DMS 273 (cell line): Measurements from ENCODE around the gene ABI3BP.
A peak's percentile ranks its signal among the peaks of the same experiment; 100 is the strongest.

Source experiments
- DNase-seq: peaks from one replicate; lab custom pipeline; 2025; ENCODE audit not compliant: unreplicated experiment; lab: John Stamatoyannopoulos, UW

The ABI3BP gene

DNA sequence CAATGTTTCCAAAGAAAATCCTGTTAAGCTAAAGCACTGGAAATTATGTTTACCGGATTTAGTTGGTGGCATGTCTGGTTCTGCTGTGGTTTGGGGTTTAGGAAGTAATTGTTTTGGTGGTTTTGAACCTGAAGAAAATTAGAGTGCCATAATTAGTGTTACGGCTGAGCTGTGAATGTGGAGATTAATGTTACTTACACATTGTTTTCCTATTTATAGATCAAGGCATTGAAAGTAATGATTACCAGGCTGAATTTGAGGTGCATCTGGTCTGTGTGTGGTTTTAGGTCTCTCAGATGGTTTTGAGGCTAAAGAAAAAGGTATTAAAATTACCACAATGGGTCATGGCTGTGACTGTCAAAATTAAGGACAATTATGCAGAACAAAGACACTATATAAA is 155.1 kb downstream of the ABI3BP start:
- DNase-seq = no peak

DNA sequence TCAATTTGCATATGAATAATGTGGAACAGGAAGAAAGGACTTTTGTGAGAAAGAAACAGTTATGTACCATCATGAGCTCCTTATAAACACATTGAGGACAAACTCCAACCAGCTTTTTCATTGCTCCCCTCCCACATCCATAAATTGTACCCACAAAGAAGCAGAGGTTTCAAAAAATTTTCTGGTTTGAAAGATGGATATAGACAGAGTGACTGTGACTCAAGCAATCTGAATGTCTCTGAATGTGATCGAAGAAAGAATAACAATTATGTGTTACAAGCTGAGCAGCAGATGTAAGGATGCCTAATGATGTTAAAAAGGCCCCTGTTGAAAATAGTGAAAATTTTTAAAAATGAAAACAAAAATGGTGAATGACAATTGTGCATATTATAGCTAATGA is 156.6 kb downstream of the ABI3BP start:
- no peak for DNase-seq

DNA sequence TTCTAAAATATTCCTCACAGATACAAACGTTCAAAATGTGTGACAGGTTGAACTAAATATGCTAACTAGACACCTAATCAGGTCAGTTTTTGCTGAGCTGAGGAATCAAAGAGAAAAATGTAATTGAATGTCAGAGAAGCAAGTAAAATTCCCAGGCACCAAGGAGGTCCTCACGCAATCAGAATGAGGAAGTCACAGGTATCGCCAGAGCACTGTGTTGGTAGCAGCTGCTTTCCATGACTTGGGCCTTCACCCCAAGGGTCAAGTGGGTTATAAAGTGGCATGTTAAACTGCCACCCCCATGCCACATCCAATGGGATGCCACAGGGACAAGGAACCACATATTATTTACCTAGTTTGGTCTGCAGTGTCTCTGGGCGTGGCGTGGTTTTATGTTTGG is 158.9 kb downstream of the ABI3BP start:
- no peak for DNase-seq

DNA sequence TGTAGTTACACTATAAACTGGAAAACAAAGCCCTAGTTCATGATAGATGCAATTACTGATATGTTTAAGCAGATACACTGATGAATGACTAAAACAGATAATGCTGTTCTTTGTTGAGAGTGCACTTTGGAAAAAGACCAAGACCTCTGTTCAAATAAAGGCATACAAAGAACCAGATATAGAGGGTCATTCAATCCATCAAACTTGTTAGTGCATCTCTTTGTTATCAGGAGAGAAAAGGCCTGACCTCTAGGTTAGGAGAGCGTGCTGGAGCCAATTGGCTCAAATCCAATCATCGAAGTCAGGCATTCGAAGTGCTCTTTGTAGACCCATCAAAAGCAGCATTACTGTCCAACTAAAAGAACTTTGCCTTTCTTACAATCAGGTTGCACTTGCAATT is 159.7 kb downstream of the ABI3BP start:
- DNase-seq = no peak

DNA sequence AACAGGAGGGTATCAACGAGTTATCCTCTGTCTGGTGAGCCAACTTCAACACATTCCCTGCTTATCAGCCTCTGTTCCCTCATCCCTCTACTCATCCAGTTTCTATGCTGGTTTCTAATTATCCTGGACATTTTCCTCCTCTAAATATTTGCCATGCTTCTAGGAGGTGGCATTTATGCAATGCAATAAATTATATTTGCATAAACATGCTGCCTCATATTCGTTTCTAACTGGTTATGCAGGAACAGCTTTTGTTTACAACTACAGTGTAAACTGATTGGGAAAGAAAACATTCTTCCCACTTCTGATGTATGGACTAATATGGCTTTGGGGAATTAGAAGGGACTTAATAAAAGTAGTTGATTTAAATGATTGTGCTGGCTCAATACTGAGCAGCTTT is 161.6 kb downstream of the ABI3BP start:
- no peak for DNase-seq

DNA sequence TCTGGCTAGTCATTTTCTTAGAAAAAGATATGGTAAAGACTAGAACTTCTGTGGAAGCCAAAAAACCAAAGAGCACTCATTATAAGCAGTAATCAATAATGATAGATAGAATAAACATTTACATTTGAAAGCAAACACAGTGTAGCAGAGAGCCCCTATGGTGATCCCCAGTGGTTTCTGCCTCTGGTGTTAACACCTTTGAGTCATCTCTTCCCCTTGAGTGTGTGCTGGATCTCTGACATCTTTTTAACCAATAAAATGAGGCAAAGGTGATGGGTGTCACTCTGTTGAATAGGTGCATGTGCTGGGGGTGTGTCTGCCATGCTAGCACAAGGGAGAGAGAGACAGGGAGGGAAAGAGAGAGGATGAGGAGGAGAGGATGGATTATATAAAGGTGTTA is 162.3 kb downstream of the ABI3BP start:
- DNase-seq = no peak

DNA sequence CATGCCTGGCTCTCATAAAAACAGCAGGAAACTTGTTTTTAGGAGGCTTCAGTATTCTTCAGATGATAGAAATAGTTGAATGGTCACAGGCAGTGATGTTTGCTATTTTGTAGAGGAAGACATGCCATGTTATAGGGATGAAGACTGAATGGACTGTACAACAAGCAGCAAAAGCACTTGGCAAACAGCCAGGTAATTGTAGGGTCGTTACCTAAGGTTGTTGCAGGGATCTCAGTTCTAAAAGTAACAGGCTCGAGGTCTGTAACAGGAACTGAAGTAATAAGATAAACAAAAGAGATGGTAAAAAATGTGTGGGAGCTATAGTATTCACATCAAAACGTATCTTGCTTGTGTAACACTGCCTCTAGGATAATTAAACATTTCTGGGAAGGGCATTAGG is 167.6 kb downstream of the ABI3BP start:
- peak; percentile 26 for DNase-seq

DNA sequence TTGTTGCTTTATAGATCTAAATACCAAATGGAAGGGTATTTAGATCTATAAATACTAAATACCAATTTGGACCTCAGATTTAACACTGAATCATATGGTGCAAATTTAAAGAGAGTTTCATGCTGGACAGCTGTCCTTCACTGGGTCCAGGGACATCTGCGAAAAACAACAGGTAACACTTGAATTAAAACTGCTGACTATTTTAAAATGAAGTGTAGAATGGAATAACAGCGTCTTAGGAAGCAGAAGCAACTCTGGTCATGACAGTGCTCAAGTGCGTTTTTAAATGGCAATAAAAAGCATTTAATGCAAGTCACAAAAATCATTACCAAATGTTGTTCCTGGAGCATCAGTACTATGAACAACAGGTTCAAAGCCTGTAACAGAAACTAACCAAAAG is 177.6 kb downstream of the ABI3BP start:
- DNase-seq = no peak

DNA sequence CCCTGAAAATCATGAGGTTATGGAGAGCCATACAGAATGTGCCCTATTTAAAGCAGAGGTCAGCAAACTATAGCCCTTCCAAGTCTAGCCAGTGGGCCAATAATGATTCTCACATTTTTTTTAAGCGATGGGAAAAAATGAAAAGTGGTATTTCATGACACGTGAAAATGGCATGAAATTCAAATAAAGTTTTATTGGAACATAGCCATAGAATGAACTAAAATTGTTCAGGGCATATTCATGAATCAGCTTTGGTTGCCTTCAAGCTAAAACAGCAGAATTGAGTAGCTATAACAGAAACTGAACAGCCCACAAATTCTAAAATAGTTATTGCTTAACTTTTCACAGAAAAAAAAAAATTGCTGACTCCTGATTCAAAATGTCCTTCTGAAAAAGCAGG is 179.4 kb downstream of the ABI3BP start:
- no peak for DNase-seq

DNA sequence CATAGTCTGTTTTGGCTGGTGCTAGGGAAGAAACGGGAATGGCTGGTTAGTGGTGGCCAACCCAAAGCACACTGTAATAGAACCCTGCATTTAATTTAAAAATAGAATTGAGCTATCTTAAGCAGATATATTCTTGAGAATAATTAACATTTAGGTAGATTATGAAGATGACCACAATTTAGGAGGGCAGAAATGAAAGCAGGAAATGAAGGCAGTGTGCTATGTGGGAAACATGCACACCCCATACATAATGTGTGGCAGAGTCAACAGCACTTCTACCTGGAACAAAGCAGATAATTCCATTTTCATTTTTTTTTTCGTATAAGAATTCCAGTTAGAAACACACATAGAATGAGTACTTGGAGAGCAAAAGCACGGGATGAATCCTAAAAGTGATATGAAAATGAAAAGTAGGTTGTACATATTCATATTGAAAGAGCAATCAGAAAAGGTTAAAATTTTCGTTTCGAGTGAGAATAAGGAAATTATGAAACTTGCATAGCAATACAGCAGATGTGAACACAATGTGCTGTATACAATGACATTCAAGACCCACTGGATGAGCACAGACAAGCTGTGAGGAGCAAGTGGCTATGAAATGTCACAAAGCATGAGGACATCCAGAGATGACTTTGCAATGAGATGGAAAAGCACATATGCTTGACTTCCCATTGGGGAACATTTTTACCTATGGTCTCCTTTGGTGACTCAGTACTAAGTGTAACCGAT is 181.3 kb downstream of the ABI3BP start:
- no peak for DNase-seq

DNA sequence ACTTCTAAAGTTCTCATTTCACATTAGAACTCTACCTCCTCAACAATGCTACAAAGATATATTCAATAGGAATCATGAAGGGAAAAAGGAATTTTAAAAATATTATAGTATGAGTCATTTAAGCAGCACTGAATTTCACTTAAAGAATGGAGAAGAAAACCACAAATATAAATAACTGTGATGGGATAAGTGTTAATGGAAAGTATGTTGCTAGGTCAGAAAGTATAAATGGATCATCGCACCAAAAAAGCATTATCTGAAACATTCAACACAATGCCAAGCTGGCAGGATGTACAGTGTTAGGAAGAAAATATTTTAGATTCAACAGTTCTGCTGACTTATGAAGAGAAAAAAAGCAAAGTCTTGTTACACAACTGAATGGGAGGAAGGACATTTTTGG is 182.6 kb downstream of the ABI3BP start:
- no peak for DNase-seq

DNA sequence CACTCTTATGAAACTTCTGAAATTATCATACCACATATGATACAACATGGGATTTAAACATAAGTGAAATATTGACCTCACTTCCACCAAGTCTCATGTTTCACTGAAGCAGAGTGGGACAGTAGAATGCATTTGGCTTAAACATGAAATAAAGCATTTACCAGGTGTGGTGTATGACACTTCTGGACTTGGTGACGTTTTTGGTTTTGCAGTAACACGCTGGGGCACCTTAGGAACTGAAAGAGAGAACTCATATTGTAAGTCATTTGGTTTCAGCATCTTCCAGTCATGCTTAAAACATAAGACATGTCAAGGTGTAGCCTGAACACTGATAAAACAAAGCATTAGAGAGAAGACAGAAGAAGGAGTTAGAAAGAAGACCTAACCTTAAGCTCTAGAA is 188.6 kb downstream of the ABI3BP start:
- no peak for DNase-seq

DNA sequence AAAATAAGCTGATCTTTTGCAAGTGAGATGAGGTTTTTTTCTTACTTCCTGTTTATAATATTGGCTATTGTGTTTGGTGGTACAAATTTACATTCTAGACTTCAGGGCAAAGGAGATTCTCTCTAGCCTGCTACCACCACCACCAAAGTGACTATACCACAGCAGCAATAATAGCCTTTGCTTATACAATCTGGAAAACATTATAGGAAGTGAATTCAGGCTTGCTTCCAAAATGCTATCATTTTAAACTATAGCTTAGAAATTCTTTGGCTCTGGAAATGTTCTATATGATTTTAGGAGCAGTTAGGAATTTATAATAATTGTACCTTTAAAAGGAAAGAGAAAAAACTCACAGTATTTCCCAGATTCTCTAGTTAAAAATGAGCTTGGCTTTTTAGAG is 189.5 kb downstream of the ABI3BP start:
- DNase-seq = no peak

DNA sequence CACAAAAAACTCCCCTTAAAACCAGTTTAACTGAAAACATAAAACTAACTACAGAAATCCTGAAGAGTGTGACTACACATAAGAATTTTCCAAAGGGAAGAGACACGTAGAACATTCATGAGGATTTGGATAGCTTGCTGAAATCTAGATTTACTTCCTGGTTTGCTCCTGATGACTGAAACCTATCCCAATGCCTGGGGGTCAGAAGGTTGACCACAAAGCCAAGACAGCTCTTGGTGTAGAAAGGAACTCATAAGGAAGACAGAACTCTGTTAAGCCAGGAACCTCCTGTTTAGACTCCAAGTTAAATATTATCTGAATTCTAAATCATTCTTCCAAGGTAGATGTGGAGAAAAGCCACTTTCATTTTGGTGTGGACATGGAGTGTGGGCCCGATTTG is 191.1 kb downstream of the ABI3BP start:
- no peak for DNase-seq

DNA sequence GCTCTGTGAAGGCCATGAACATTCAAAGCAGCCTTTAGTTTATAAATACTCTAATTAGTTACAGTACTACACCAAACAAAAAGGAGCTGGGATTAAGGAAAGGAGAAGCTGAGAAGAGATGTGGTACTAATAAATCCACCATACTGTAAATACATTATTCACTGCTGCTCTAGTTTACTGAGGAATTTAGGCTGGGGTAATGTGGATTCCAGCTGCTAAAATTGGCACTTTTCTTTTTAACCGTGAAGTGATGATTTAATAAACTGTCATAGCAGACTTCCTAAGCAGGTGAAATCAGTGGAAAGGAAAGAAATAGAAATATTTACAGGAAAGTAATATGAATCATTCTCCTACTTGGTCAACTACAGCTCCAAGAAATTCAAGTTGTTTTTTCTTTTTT is 195.2 kb downstream of the ABI3BP start:
- no peak for DNase-seq

DNA sequence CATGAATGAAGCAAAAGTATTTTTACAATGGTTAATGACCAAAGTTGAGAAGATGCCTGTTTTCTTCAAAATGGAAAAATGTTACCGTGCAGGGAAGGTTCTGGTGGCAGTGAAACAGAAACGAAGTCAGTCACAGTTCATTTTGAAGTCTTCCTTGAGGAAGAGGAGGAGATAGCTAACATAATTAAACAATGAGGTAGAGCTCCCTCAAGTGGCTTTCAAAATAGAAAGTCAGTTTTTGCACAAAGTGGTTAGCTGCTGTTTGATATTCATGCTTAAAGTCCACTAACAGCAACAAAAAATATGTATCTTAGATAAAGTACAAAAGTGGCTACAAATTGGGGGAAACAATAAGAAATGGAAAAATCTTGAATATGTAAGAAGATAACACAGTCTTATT is 196.7 kb downstream of the ABI3BP start:
- DNase-seq = peak; percentile 42

DNA sequence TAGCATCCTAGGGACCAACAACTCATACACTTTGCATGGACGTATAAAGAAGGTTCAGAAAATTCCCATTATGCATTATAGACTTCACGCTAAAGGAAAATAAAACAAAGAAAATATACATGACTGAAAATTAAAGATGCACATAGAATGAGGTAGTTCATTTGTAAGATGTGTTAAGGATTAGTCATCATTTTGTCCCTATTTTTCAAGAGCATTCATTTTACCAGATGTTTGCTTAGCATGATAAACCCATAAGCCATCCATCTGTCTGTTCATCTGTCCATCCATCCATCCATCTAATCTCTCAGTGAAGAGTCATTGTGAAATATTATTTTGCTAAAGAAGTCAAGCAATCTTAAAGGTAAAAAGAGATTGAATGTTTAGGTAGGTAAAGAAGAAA is 203.6 kb downstream of the ABI3BP start:
- DNase-seq = peak; percentile 38

DNA sequence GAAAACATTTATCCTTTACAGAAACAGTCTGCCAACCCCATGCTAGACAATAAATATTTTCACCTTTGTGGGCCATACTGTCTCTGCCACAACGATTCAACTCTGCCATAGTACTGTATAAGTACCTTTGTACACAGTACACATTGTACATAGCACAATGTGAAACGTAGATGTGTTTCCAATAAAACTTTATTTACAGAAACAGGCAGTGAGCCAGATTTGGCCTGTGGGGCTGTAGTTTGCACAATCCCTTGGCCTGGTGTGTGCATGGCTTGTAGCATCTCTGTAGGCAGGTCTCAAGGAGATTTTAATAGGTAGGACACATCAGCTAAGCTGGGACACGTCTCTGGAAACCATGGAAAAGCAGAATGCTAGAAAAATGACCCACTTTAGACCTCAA is 209.6 kb downstream of the ABI3BP start:
- no peak for DNase-seq

DNA sequence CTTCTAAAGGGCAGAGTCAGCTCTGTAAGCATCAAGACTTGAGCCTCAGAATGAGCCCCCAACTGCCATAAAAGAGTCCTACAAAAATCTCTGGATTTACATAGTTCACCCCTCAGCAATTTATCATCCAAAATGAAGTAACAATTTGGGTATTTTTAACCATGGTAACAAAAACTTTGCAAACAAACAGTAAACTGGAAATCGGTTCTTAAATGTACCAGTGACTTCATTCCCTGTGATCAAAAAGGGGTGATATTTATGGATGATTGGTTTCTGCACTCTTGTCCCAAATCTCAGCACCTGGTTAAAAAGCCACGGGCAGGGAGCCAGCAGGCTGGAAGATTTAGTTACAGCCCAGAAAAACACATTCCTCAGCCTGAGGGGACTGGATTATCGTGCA is 210.3 kb downstream of the ABI3BP start:
- peak; percentile 19 for DNase-seq

DNA sequence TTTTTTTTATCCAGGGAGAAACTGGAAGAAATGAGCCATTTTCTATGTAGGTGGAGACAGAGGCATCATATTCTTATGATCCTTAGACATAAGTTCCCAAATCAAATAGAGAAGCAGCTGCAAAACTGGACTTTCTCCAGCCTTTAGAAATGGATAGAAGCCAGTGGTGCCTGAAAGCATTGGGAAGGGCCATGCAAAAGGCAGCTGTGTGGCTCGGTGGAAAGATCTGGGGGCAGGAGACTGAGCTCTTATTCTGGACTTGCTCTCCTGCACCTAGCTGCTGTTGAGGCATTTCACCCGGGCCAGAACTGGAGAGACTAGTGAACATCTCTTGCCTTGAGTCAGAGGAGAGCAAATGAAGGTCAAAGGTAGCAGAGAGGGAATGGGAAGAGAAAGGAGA is 210.9 kb downstream of the ABI3BP start:
- no peak for DNase-seq

DNA sequence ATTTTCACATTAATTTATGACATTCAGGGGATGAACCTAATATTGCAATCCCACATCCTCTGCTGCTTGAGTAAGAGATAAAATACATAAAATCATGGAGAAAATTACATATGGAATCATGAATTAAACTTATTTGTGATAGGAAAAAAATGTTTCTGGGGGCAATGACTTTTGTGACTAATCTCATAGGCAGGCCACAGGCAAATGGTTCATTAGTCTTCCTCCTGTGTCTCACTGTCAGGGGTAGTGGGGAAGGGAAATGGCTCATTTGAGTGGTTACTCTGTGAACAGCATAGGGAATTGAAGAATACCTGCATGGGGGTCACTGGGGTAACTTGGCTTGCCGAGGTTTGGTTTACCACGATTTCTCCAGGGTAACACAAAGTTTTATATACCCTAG is 211.9 kb downstream of the ABI3BP start:
- no peak for DNase-seq

DNA sequence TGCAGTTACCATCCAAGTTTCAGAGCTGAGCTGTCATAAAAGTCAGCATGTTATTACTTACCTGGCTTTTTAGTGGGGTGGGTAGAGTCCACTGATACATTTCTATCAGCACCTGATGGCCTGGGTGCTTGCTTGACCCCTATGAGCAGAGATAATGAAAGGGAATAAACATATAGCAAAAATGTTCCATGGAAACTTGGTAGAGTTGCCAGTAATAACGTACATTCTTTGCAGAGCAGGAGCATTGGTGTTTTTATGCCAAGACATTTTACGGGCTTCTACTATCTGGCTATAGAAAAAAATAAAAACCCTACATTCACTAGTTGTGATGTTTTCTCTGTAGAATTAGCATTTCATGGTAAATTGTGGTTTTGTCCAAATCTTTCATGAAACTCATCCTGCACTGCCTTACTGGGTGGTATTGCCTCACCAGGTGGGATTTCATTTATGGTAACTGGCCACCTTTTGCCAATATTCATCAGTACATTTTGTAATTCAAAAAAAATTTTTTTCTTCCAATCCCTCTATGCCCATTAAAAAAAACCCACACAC is 213.1 kb downstream of the ABI3BP start:
- DNase-seq = no peak

DNA sequence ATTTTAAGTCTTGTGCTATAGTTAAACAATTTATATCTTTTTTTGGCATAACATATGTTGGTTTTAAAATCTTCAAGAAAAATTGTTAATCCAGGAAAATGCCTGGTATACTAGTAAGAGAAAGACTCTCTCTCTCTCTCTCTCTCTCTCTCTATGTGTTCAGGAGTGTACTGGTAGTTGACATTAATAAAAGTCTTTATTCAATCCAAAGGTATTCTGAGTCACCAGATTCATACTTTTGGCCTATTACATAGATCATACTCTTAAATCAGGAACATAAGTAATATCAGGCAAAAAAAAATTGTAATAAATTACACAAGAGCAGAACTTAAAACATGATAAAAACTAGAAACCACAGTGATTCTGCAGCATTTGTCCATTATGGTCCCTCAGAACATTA is 213.7 kb downstream of the ABI3BP start:
- DNase-seq = no peak
